HG02870 (cell line): ENCODE results near the gene CACNB1.
A peak's percentile ranks its signal among the peaks of the same experiment; 100 is the strongest.

ENCODE experiments used
- ATAC-seq: cut with Tn5 transposase; IDR thresholded peaks from one replicate; pipeline ENCODE4 v1.9.1; 2021; ENCODE audit warnings: mild to moderate bottlenecking, moderate library complexity; ENCODE audit not compliant: unreplicated experiment

The CACNB1 gene

GRCh38 chr17:39197380-39198185, at the start of gene CACNB1:
TSS of gene CACNB1 (minus strand) at chr17:39197669. CDS start at chr17:39197495, 174 bp downstream.
- no peak for ATAC-seq

GRCh38 chr17:39246274-39246673, 48.8 kb upstream of the CACNB1 start:
- ATAC-seq = no peak

GRCh38 chr17:39244600-39245570, 47.4 kb upstream of the CACNB1 start:
- ATAC-seq = peak; percentile 63

- ATAC-seq = no peak
Observed at GRCh38 chr17:39244016-39244599, 46.6 kb upstream of the CACNB1 start.

GRCh38 chr17:39243155-39243554, 45.7 kb upstream of the CACNB1 start:
- no peak for ATAC-seq

GRCh38 chr17:39240631-39241030, 43.2 kb upstream of the CACNB1 start:
- no peak for ATAC-seq

GRCh38 chr17:39239640-39240314, 42.3 kb upstream of the CACNB1 start:
- ATAC-seq = no peak

- ATAC-seq = no peak
Observed at GRCh38 chr17:39238311-39238972, 41.0 kb upstream of the CACNB1 start.

- no peak for ATAC-seq
Observed at GRCh38 chr17:39237586-39237985, 40.1 kb upstream of the CACNB1 start.

GRCh38 chr17:39236981-39237441, 39.5 kb upstream of the CACNB1 start:
- no peak for ATAC-seq

- no peak for ATAC-seq
Observed at GRCh38 chr17:39236450-39236927, 39.0 kb upstream of the CACNB1 start.

GRCh38 chr17:39235555-39236449, 38.3 kb upstream of the CACNB1 start:
- ATAC-seq = no peak

GRCh38 chr17:39231591-39232551, 34.4 kb upstream of the CACNB1 start:
- no peak for ATAC-seq

- ATAC-seq = no peak
Observed at GRCh38 chr17:39231091-39231561, 33.7 kb upstream of the CACNB1 start.

- no peak for ATAC-seq
Observed at GRCh38 chr17:39230361-39230760, 32.9 kb upstream of the CACNB1 start.

GRCh38 chr17:39229274-39229913, 31.9 kb upstream of the CACNB1 start:
- ATAC-seq = no peak

- no peak for ATAC-seq
Observed at GRCh38 chr17:39227364-39227919, 30.0 kb upstream of the CACNB1 start.
